Right lung (tissue), 10 donors: ENCODE measurements around the gene SLC51A. TPM values are rescaled to one million over a fixed set of nuclear protein-coding genes. Genes with fewer than 3 reads are reported as not detected.
"Not testable (repeated sequence)": the region's sequence is repeated elsewhere in the genome, so short reads cannot be mapped to it uniquely, and the experiment has no call there.

Source experiments
- DNase-seq, 2 donors: peaks; one replicate each; pipeline ENCODE4 v3.0.0-alpha.2; 2013
- long read RNA-seq, 8 donors: transcript quantifications; one replicate each; lab custom pipeline, GENCODE V29; 2026
- polyA plus RNA-seq, 5 donors: library from polyadenylated mRNA; unstranded; fragments of 120-200 nt; gene quantifications; one replicate each; pipeline versions ENCODE4 v1.2.1 to v1.2.3, GENCODE V29; 2013; ENCODE audit warnings: inconsistent platforms in 1 of 5, low replicate concordance in 1 of 5; ENCODE audit not compliant: insufficient read length in 5 of 5, insufficient read depth in 1 of 5

Gene SLC51A
- polyA plus RNA-seq, result 1 to 10 TPM; 6.7 to 8.2 (median 7.6) TPM
- long read RNA-seq, donor 1, result 0 reads
- long read RNA-seq, donor 2, partial matches to known transcripts, result 0 of 34 reads
- long read RNA-seq, donor 2, other reads (novel, unspliced or antisense), result 34 of 34 reads
- long read RNA-seq, donor 3, partial matches to known transcripts, result 27 of 109 reads
- long read RNA-seq, donor 3, other reads (novel, unspliced or antisense), result 82 of 109 reads
- long read RNA-seq, donor 4, result 0 reads
- long read RNA-seq, donor 5, partial matches to known transcripts, result 5 of 6 reads
- long read RNA-seq, donor 5, other reads (novel, unspliced or antisense), result 0 of 6 reads
- long read RNA-seq, donor 6, partial matches to known transcripts, result 0 of 1 reads
- long read RNA-seq, donor 6, other reads (novel, unspliced or antisense), result 0 of 1 reads
- long read RNA-seq, donor 7, result 0 reads
- long read RNA-seq, donor 8, result 0 reads

- DNase-seq, result no peak
Measured at GRCh38 chr3:196216089-196216564, at the start of gene SLC51A. Gene SLC51A, plus strand, starts transcription at chr3:196216534. Its CDS starts 179 bp downstream, at chr3:196216713.

- no peak for DNase-seq
Measured at GRCh38 chr3:196166741-196167140, 49.6 kb upstream of the SLC51A start.

- DNase-seq, result no peak
Measured at GRCh38 chr3:196168808-196169391, 47.4 kb upstream of the SLC51A start.

- DNase-seq, result no peak
Measured at GRCh38 chr3:196169836-196170240, 46.5 kb upstream of the SLC51A start.

- not testable (repeated sequence) for DNase-seq
Measured at GRCh38 chr3:196170296-196170695, 46.0 kb upstream of the SLC51A start.

- DNase-seq, result no peak
Measured at GRCh38 chr3:196174652-196175051, 41.7 kb upstream of the SLC51A start.

- no peak for DNase-seq
Measured at GRCh38 chr3:196175116-196175625, 41.2 kb upstream of the SLC51A start.

- no peak for DNase-seq
Measured at GRCh38 chr3:196175722-196176121, 40.6 kb upstream of the SLC51A start.

GRCh38 chr3:196177567-196177966 lies 38.8 kb upstream of the SLC51A start:
- no peak for DNase-seq

GRCh38 chr3:196177967-196178366 lies 38.4 kb upstream of the SLC51A start:
- no peak for DNase-seq

- DNase-seq, result no peak
Measured at GRCh38 chr3:196178993-196179379, 37.3 kb upstream of the SLC51A start.

- DNase-seq, result no peak
Measured at GRCh38 chr3:196179380-196180308, 36.7 kb upstream of the SLC51A start.

- DNase-seq, result no peak
Measured at GRCh38 chr3:196180346-196180745, 36.0 kb upstream of the SLC51A start.

GRCh38 chr3:196181127-196181546 lies 35.2 kb upstream of the SLC51A start:
- DNase-seq, result no peak

GRCh38 chr3:196184169-196184432 lies 32.2 kb upstream of the SLC51A start:
- DNase-seq, result not testable (repeated sequence)

GRCh38 chr3:196184881-196185280 lies 31.5 kb upstream of the SLC51A start:
- no peak for DNase-seq

- no peak for DNase-seq
Measured at GRCh38 chr3:196186651-196187573, 29.4 kb upstream of the SLC51A start.

- DNase-seq, result no peak
Measured at GRCh38 chr3:196189566-196190347, 26.6 kb upstream of the SLC51A start.

- no peak for DNase-seq
Measured at GRCh38 chr3:196192036-196192523, 24.3 kb upstream of the SLC51A start.
